ENCODE results near the gene CDH5. TPM values are rescaled to one million over a fixed set of nuclear protein-coding genes. Genes with fewer than 3 reads are reported as not detected.

The CDH5 gene
- total and polyA plus RNA-seq, 2 experiments from 2014 or later: not detected

DNA sequence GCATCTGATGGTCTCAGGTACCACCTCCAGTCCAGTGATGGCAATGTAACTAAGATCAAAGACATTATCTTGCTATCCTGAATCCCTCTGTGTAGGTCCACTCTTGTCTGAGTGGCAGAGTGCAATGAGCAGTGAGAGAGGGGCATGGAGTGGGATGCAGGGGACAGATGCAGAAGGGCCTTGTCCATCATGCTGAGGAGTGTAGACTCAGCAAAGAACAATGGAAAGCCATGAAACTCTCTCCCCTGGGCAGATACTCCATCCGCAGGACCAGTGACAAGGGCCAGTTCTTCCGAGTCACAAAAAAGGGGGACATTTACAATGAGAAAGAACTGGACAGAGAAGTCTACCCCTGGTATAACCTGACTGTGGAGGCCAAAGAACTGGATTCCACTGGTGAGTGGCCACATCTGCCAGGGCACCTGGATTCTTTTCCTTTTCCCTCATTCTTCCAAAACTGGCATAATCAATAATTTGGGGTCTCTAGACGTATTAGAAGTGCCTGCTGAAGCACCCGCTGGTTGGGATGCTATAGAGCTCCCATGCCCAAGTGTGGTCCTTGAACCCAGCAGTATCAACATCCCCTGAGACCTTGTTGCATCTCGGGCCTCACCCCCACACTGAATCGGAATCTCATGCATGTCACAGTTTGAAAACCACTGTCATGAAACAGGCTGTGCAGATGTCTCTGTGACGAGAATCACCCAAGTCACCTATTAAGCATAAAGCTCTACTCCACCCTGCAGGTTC, 29.5 kb downstream of the CDH5 start:
- DNase-seq: no peak
- in situ Hi-C loops (cut with MboI): no loop called here
- H3K79me2 ChIP-seq (ENCODE audit: insufficient read depth): no peaks in the 10 kb centered on the region
- no peak overlapping the region for H3K27ac ChIP-seq
- no peaks in the 10 kb centered on the region for H3K9me2 ChIP-seq (ENCODE audit: insufficient read depth)
- H3F3A ChIP-seq (ENCODE audit: insufficient read depth): no peaks in the 10 kb centered on the region
- H3K9ac ChIP-seq: no peak overlapping the region
- no peak overlapping the region for H3K4me2 ChIP-seq (ENCODE audit: unreplicated experiment)
- no peak overlapping the region for H3K4me3 ChIP-seq
- WGBS, 2 experiments (ENCODE audit: low coverage in 1 of 2, low lambda C conversion rate in 2 of 2, missing lambda C conversion rate in 2 of 2): 78 to 81% methylated on average over 7 of the region's 7 CpGs
- TF ChIP-seq EZH2 (IDR thresholded peaks at IDR 0.05; ENCODE audit: insufficient read depth, poor library complexity, severe bottlenecking): no peak
- no peaks in the 10 kb centered on the region for H4K20me1 ChIP-seq (ENCODE audit: insufficient read depth)
- no peaks in the 10 kb centered on the region for H3K36me3 ChIP-seq (ENCODE audit: low read depth)
- H3K4me1 ChIP-seq (ENCODE audit: insufficient read depth): no peaks in the 10 kb centered on the region
- no peak overlapping the region for H2AFZ ChIP-seq
- no peaks in the 10 kb centered on the region; the same call in 1 of the 2 replicates for H3K27me3 ChIP-seq (replicated peaks; ENCODE audit: insufficient read depth)
- H3K9me3 ChIP-seq (ENCODE audit: low read depth): no peaks in the 10 kb centered on the region

DNA sequence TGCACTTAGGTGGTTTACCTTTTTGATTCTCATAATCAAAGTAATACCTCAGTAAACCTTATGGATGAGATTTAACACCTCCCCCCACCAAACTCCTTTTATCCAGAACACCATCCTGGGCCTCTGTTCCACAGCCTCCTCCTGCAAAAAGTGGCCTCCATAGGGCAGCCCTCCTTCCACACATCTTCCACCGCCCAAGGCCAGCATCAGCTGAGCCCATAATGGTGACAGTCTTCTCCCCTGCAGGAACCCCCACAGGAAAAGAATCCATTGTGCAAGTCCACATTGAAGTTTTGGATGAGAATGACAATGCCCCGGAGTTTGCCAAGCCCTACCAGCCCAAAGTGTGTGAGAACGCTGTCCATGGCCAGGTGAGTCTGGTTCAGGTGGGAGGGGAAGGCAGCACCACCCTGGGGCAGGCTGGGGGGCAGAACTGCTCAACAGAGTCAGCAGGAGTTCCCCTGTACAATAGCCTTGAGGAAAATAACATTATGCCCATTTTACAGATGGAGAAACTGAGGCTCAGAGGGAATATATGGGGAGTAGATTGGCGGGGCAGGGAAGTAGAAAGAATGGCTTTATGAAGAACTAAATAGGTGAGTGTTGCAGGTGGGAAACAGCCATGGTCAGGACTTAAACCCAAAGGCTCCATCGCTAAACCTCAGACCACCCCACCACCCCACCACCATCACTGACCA, 31.4 kb downstream of the CDH5 start:
- 66 to 69% methylated on average over 5 of the region's 5 CpGs for WGBS, 2 experiments (ENCODE audit: low coverage in 1 of 2, low lambda C conversion rate in 2 of 2, missing lambda C conversion rate in 2 of 2)
- Histone ChIP-seq H3K9ac (no peak overlapping the region), H3K27me3 (replicated peaks; ENCODE audit: insufficient read depth) (no peaks in the 10 kb centered on the region; the same call in 1 of the 2 replicates), H3K4me1 (ENCODE audit: insufficient read depth) (no peaks in the 10 kb centered on the region), H3K4me3 (no peak overlapping the region), H3K79me2 (ENCODE audit: insufficient read depth) (no peaks in the 10 kb centered on the region), H4K20me1 (ENCODE audit: insufficient read depth) (no peaks in the 10 kb centered on the region), H3K27ac (no peak overlapping the region), H3K36me3 (ENCODE audit: low read depth) (no peaks in the 10 kb centered on the region), H3K4me2 (ENCODE audit: unreplicated experiment) (no peak overlapping the region), H3K9me2 (ENCODE audit: insufficient read depth) (no peaks in the 10 kb centered on the region), H2AFZ (no peak overlapping the region), H3F3A (ENCODE audit: insufficient read depth) (no peaks in the 10 kb centered on the region), H3K9me3 (ENCODE audit: low read depth) (no peaks in the 10 kb centered on the region)
- DNase-seq: no peak
- no peak for TF ChIP-seq EZH2 (IDR thresholded peaks at IDR 0.05; ENCODE audit: insufficient read depth, poor library complexity, severe bottlenecking)
- in situ Hi-C loops (cut with MboI): no loop called here

DNA sequence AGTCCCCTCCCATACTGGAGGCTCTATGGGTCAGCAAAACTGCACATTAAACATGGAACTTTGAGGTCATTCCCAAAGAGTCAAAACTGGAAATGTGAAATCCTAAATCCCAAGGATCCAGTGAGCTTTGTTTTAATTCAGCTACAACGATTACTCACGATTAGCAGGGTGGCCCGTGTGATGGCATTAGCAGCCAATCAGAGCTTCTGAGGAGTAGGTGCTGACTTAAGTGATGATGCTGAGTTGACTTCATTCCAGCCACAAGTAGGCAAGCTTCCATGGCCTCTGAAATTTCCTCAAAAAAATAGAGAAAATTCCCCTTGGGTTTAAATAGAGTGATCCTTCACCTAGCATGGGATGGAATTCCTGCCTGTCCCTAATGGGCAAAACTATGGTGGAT, 32.5 kb downstream of the CDH5 start:
- TF ChIP-seq EZH2phosphoT487 (IDR thresholded peaks at IDR 0.05; ENCODE audit: insufficient read depth, low read depth) (no peak), EZH2 (IDR thresholded peaks at IDR 0.05; ENCODE audit: insufficient read depth, poor library complexity, severe bottlenecking) (no peak)
- Histone ChIP-seq H3F3A (ENCODE audit: insufficient read depth) (no peaks in the 10 kb centered on the region), H3K27me3 (replicated peaks; ENCODE audit: insufficient read depth) (no peaks in the 10 kb centered on the region; the same call in 1 of the 2 replicates), H2AFZ (no peak overlapping the region), H3K27ac (no peak overlapping the region), H3K9me2 (ENCODE audit: insufficient read depth) (no peaks in the 10 kb centered on the region), H3K36me3 (ENCODE audit: low read depth) (no peaks in the 10 kb centered on the region), H3K79me2 (ENCODE audit: insufficient read depth) (no peaks in the 10 kb centered on the region), H3K4me1 (ENCODE audit: insufficient read depth) (no peaks in the 10 kb centered on the region), H4K20me1 (ENCODE audit: insufficient read depth) (no peaks in the 10 kb centered on the region), H3K9ac (no peak overlapping the region), H3K9me3 (ENCODE audit: low read depth) (no peaks in the 10 kb centered on the region), H3K4me3 (no peak overlapping the region), H3K4me2 (ENCODE audit: unreplicated experiment) (no peak overlapping the region)
- WGBS, 2 experiments (ENCODE audit: low coverage in 1 of 2, low lambda C conversion rate in 2 of 2, missing lambda C conversion rate in 2 of 2): 47 to 65% methylated on average over 3 of the region's 3 CpGs
- in situ Hi-C loops (cut with MboI): no loop called here
- peak; percentile 49 for DNase-seq

GRCh38 chr16:66399930-66400329, 33.4 kb downstream of the CDH5 start:
- H2AFZ ChIP-seq: no peak overlapping the region
- in situ Hi-C loops (cut with MboI): loop anchor here (10.0 to 25.0 kb wide), 2 partner anchors 85 to 462 kb away; no protein-coding TSS in a partner anchor
- H3K4me1 ChIP-seq (ENCODE audit: insufficient read depth): no peaks in the 10 kb centered on the region

More at GRCh38 chr16:66399930-66400329, 33.4 kb downstream of the CDH5 start:
- no peak for TF ChIP-seq EZH2 (IDR thresholded peaks at IDR 0.05; ENCODE audit: insufficient read depth, poor library complexity, severe bottlenecking)
- no peak for TF ChIP-seq EZH2phosphoT487 (IDR thresholded peaks at IDR 0.05; ENCODE audit: insufficient read depth, low read depth)
- Histone ChIP-seq H4K20me1 (ENCODE audit: insufficient read depth) (no peaks in the 10 kb centered on the region), H3K9me2 (ENCODE audit: insufficient read depth) (no peaks in the 10 kb centered on the region), H3K9ac (no peak overlapping the region), H3K27me3 (replicated peaks; ENCODE audit: insufficient read depth) (peaks cover 6% of the 10 kb centered on the region), H3K79me2 (ENCODE audit: insufficient read depth) (no peaks in the 10 kb centered on the region), H3K4me2 (ENCODE audit: unreplicated experiment) (no peak overlapping the region), H3K27ac (no peak overlapping the region), H3K4me3 (no peak overlapping the region), H3K9me3 (ENCODE audit: low read depth) (no peaks in the 10 kb centered on the region), H3F3A (ENCODE audit: insufficient read depth) (no peaks in the 10 kb centered on the region), H3K36me3 (ENCODE audit: low read depth) (no peaks in the 10 kb centered on the region)
- DNase-seq: peak; percentile 7
- WGBS, 2 experiments (ENCODE audit: low coverage in 1 of 2, low lambda C conversion rate in 2 of 2, missing lambda C conversion rate in 2 of 2): 67 to 85% methylated on average over 3 of the region's 3 CpGs
